Mesodermal cell (in vitro differentiated cells): ENCODE measurements around the gene PLCB4.

Source experiments
- H3K27ac ChIP-seq: 2 replicates; pipeline ENCODE4 v1.7.0; 2013; ENCODE audit warnings: mild to moderate bottlenecking, low read depth, low read length, moderate library complexity; ENCODE audit not compliant: severe bottlenecking
- H3K36me3 ChIP-seq: 2 replicates; pipeline ENCODE4 v1.7.1; 2013; ENCODE audit warnings: mild to moderate bottlenecking, low read length, moderate library complexity; ENCODE audit not compliant: control insufficient read depth, insufficient read depth
- H3K4me1 ChIP-seq: one replicate; pipeline ENCODE4 v1.7.1; 2013; ENCODE audit warnings: mild to moderate bottlenecking, low read length; ENCODE audit not compliant: insufficient read depth, control insufficient read depth, poor library complexity, severe bottlenecking
- H3K4me3 ChIP-seq: 2 replicates; pipeline ENCODE4 v1.7.0; 2013; ENCODE audit warnings: low read length, control low read depth, mild to moderate bottlenecking; ENCODE audit not compliant: insufficient read depth, poor library complexity, severe bottlenecking; ENCODE audit errors: extremely low read depth
- H3K9me3 ChIP-seq: 2 replicates; pipeline ENCODE4 v1.7.1; 2013; ENCODE audit warnings: mild to moderate bottlenecking, low read length, moderate library complexity; ENCODE audit not compliant: control insufficient read depth
- WGBS, 2 experiments: methylation state at CpG; one replicate each; pipeline ENCODE4 v1.1.5; 2013; ENCODE audit warnings: missing lambda C conversion rate in 2 of 2; ENCODE audit not compliant: insufficient coverage in 2 of 2; 5-methylcytosine and 5-hydroxymethylcytosine counted together

Gene PLCB4

DNA sequence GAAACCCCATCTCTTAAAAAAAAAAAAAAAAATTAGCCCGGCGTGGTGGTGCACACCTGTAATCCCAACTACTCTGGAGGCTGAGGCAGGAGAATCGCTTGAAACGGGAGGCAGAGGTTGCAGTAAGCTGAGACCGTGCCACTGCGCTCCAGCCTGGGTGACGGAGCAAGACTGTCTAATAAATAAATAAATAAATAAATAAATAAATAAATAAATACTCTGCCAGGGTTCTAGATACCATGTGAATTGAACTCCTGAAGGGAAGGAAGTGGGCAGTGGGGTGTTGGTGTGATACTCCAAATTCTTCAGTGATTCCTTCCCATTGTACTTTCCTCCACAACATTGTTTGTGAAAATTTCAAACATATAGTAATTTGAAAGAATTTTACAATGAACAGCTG is 100.5 kb downstream of the PLCB4 start:
- Histone ChIP-seq H3K9me3 (no peaks in the 10 kb centered on the region), H3K4me1 (no peaks in the 10 kb centered on the region), H3K4me3 (no peak overlapping the region), H3K36me3 (no peaks in the 10 kb centered on the region), H3K27ac (no peak overlapping the region)
- no CpG with 5 or more reads among the region's 7 CpGs for WGBS, 2 experiments

- Histone ChIP-seq H3K27ac (no peak overlapping the region), H3K4me1 (no peaks in the 10 kb centered on the region), H3K4me3 (no peak overlapping the region), H3K9me3 (no peaks in the 10 kb centered on the region), H3K36me3 (no peaks in the 10 kb centered on the region)
- 100% methylated on average over 1 of the region's 2 CpGs; no CpG with 5 or more reads in 1 of the 2 experiments for WGBS, 2 experiments
Measured at GRCh38 chr20:9172851-9173250, 104.0 kb downstream of the PLCB4 start.

- no peaks in the 10 kb centered on the region for H3K4me1 ChIP-seq
- H3K27ac ChIP-seq = no peak overlapping the region
- 82 to 88% methylated on average over 3 of the region's 4 CpGs for WGBS, 2 experiments
- no peaks in the 10 kb centered on the region for H3K9me3 ChIP-seq
- H3K4me3 ChIP-seq = no peak overlapping the region
- H3K36me3 ChIP-seq = no peaks in the 10 kb centered on the region
Measured at GRCh38 chr20:9177278-9177677, 108.4 kb downstream of the PLCB4 start.

DNA sequence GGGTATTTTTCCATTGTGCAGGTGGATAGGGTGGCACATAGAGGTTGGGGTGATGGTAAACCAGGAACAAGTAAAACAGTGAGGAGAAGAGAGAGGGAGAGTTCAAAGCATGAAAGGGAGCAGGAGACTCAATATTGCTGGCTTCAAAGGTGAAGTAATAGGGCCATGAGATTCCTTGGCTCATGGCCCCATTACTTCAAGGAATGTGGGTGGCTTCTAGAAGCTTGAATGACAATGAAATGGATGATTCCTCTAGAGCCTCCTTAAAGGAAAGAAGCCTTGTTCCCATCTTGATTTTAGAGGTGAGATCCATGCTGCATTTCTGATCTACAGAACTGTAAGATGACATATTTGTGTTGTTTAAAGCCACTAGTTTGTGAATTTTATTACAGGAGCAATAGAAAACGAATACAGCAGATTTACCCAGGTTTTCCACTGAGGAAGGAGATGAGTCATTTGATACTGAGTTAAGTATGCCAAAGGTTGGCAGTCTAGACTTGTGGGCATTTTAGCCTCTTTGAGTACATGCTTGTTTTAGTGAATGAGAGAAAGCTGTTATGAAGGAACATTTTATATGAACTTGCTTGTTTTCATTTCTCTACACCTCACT is 110.4 kb downstream of the PLCB4 start:
- 92% methylated on average over 1 of the region's 1 CpG; no CpG with 5 or more reads in 1 of the 2 experiments for WGBS, 2 experiments
- Histone ChIP-seq H3K4me1 (no peaks in the 10 kb centered on the region), H3K4me3 (no peak overlapping the region), H3K27ac (no peak overlapping the region), H3K9me3 (no peaks in the 10 kb centered on the region), H3K36me3 (no peaks in the 10 kb centered on the region)

DNA sequence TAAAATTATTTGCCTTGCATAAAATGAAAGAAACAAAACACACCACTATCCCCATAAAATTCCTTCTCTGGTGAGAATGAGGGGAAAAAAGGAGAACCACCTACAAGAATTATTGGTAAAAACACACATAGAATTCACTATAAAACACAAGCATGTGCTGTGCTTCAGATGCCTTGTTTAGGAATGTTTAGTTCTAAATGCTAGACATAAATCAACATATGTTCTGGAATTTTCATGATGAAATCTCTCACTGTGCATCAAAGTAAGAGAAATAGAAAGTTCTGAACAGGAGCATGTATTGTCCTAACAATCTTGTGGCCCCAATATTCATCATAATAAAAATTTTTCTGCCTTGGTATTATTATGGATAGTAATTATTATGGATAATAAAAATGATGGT is 111.0 kb downstream of the PLCB4 start:
- H3K9me3 ChIP-seq = no peaks in the 10 kb centered on the region
- no peaks in the 10 kb centered on the region for H3K36me3 ChIP-seq
- H3K4me3 ChIP-seq = no peak overlapping the region
- H3K27ac ChIP-seq = no peak overlapping the region
- no peaks in the 10 kb centered on the region for H3K4me1 ChIP-seq

- no CpG with 5 or more reads among the region's 1 CpG for whole genome bisulfite sequencing, 2 experiments
- H3K36me3 ChIP-seq = no peaks in the 10 kb centered on the region
- no peak overlapping the region for H3K27ac ChIP-seq
- H3K4me1 ChIP-seq = peaks cover 5% of the 10 kb centered on the region
- H3K9me3 ChIP-seq = no peaks in the 10 kb centered on the region
- no peak overlapping the region for H3K4me3 ChIP-seq
Measured at GRCh38 chr20:9180481-9181257, 111.8 kb downstream of the PLCB4 start.

- Histone ChIP-seq H3K9me3 (no peaks in the 10 kb centered on the region), H3K27ac (no peak overlapping the region)
- 71 to 73% methylated on average over 6 of the region's 6 CpGs for WGBS, 2 experiments
Measured at GRCh38 chr20:9185511-9185910, 116.6 kb downstream of the PLCB4 start.

GRCh38 chr20:9186396-9186795 is 117.5 kb downstream of the PLCB4 start:
- WGBS, 2 experiments = 80 to 84% methylated on average over 3 to 5 of the region's 5 CpGs
- no peak overlapping the region for H3K4me3 ChIP-seq
- no peaks in the 10 kb centered on the region for H3K36me3 ChIP-seq
- H3K27ac ChIP-seq = no peak overlapping the region
- H3K9me3 ChIP-seq = no peaks in the 10 kb centered on the region
- H3K4me1 ChIP-seq = peaks cover 14% of the 10 kb centered on the region

More at GRCh38 chr20:9185511-9185910, 116.6 kb downstream of the PLCB4 start:
- peaks cover 14% of the 10 kb centered on the region for H3K4me1 ChIP-seq
- H3K4me3 ChIP-seq = no peak overlapping the region
- H3K36me3 ChIP-seq = no peaks in the 10 kb centered on the region

DNA sequence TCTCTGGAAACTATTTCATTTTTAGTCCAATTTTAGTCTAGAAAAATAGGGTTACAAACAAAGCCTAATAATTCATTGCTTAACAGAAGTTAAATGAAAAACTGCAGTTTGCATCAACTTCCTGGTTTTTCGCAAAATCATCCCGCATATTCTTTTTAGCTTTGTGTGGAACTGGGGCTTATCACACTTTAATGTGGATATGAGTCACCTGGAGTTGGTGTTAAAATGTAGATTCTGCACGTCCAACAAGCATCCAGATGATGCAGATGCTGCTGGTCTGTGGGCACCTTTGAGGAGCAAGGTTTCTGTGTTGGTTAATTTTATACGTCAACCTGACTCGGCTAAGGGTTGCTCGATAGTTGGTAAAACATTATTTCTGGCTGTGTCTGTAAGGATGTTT is 126.1 kb downstream of the PLCB4 start:
- Histone ChIP-seq H3K27ac (no peak overlapping the region), H3K9me3 (no peaks in the 10 kb centered on the region), H3K4me1 (peaks cover under 1% of the 10 kb centered on the region), H3K36me3 (no peaks in the 10 kb centered on the region), H3K4me3 (no peak overlapping the region)
- 96 to 97% methylated on average over 4 to 5 of the region's 6 CpGs for WGBS, 2 experiments

DNA sequence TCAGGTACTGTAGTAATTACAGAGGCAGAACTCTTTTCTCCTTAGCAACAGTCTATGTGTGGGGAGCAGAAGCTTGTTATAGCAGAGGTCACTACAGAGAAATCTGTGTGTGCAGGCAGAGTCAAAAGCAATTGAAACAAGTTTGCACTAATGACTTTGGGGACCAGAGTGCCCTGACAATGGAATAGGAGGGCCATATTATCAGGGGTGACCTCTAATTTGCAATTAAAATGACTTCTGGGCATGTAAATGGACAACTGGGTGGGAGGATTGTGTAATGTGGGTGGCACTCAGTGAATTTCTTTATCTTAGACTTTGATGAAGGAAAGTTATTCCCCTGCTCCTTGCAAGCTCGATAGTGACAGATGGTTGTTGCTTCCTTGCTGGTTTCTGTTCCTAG is 127.2 kb downstream of the PLCB4 start:
- H3K9me3 ChIP-seq = no peaks in the 10 kb centered on the region
- H3K36me3 ChIP-seq = no peaks in the 10 kb centered on the region
- peaks cover 9% of the 10 kb centered on the region for H3K4me1 ChIP-seq
- H3K27ac ChIP-seq = no peak overlapping the region
- WGBS, 2 experiments = 88 to 100% methylated on average over 1 of the region's 1 CpG
- no peak overlapping the region for H3K4me3 ChIP-seq

GRCh38 chr20:9198460-9198859 is 129.6 kb downstream of the PLCB4 start:
- Histone ChIP-seq H3K4me3 (no peak overlapping the region), H3K9me3 (no peaks in the 10 kb centered on the region), H3K27ac (no peak overlapping the region)

More at GRCh38 chr20:9198460-9198859, 129.6 kb downstream of the PLCB4 start:
- Histone ChIP-seq H3K36me3 (no peaks in the 10 kb centered on the region), H3K4me1 (peaks cover 9% of the 10 kb centered on the region)
